ENCODE data around the gene ATP10B. TPM values are rescaled to one million over a fixed set of nuclear protein-coding genes. Genes with fewer than 3 reads are reported as not detected.

Gene ATP10B
- polyA plus RNA-seq, 3 donors: not detected

- Histone ChIP-seq H3K36me3 (replicated peaks in 1 of 2; ENCODE audit: control insufficient read depth in 1 of 2, insufficient read depth in 2 of 2, low read length in 2 of 2) (no peaks in the 10 kb centered on the region), H2AFZ (ENCODE audit: insufficient read depth, low read depth, low read length, poor library complexity, severe bottlenecking) (no peak overlapping the region), H3K4me3 (replicated peaks in 1 of 3; ENCODE audit: low read depth in 2 of 3, low read length in 3 of 3) (peak overlapping the region in 1 of 3 experiments; percentile 34), H3K9me3 (replicated peaks in 1 of 2; ENCODE audit: control insufficient read depth in 1 of 2, insufficient read depth in 1 of 2, low read length in 2 of 2) (no peaks in the 10 kb centered on the region), H3K27ac (ENCODE audit: low read depth in 1 of 2, low read length in 2 of 2) (peak overlapping the region in 1 of 2 donors; percentile 84), H3K4me1 (ENCODE audit: control insufficient read depth in 1 of 2, insufficient read depth in 2 of 2, low read length in 2 of 2) (peaks cover 32 to 36% of the 10 kb centered on the region in 2 donors), H3K27me3 (ENCODE audit: control insufficient read depth in 2 of 2, insufficient read depth in 2 of 2, low read length in 2 of 2) (no peaks in the 10 kb centered on the region), H3K9ac (ENCODE audit: insufficient read depth, low read length, poor library complexity, severe bottlenecking) (no peak overlapping the region), H3K79me2 (ENCODE audit: insufficient read depth, low read length) (no peaks in the 10 kb centered on the region), H3K4me2 (replicated peaks; ENCODE audit: extremely low read depth, low read length, poor library complexity, severe bottlenecking) (peak overlapping the region; percentile 29), H4K20me1 (ENCODE audit: insufficient read depth, low read length) (no peaks in the 10 kb centered on the region)
- WGBS (ENCODE audit: insufficient coverage): no CpG with 5 or more reads among the region's 2 CpGs
- intact Hi-C loops (cut with micrococcal nuclease): loop anchor here in 1 of 2 donors (10.0 kb wide), 1 partner anchor 92 kb away; no protein-coding TSS in a partner anchor
- Mint-ChIP-seq H3K9me3 (peaks cover 0 to 7% (median 2%) of the 10 kb centered on the region in 7 donors), H3K4me3 (peak overlapping the region in 1 of 2 donors; percentile 30), H3K4me1 (peaks cover 40% of the 10 kb centered on the region), H3K36me3 (no peaks in the 10 kb centered on the region), H3K27me3 (ENCODE audit: low read depth in 3 of 3) (peaks cover 0 to 3% (median 2%) of the 10 kb centered on the region in 3 donors), H3K27ac (peak overlapping the region; percentile 80 to 93 (median 88))
- DNase-seq: peak; percentile 14 to 66 (median 44)
- TF ChIP-seq CTCF (IDR thresholded peaks at IDR 0.05): no peak
Measured at GRCh38 chr5:160702311-160702803, 149.7 kb downstream of the ATP10B start.

- Histone ChIP-seq H3K36me3 (replicated peaks in 1 of 2; ENCODE audit: control insufficient read depth in 1 of 2, insufficient read depth in 2 of 2, low read length in 2 of 2) (no peaks in the 10 kb centered on the region), H3K9ac (ENCODE audit: insufficient read depth, low read length, poor library complexity, severe bottlenecking) (no peak overlapping the region), H3K79me2 (ENCODE audit: insufficient read depth, low read length) (no peaks in the 10 kb centered on the region), H2AFZ (ENCODE audit: insufficient read depth, low read depth, low read length, poor library complexity, severe bottlenecking) (no peak overlapping the region), H3K9me3 (replicated peaks in 1 of 2; ENCODE audit: control insufficient read depth in 1 of 2, insufficient read depth in 1 of 2, low read length in 2 of 2) (no peaks in the 10 kb centered on the region), H3K27me3 (ENCODE audit: control insufficient read depth in 2 of 2, insufficient read depth in 2 of 2, low read length in 2 of 2) (no peaks in the 10 kb centered on the region), H3K27ac (ENCODE audit: low read depth in 1 of 2, low read length in 2 of 2) (peak overlapping the region; percentile 56 to 72), H4K20me1 (ENCODE audit: insufficient read depth, low read length) (no peaks in the 10 kb centered on the region), H3K4me1 (ENCODE audit: control insufficient read depth in 1 of 2, insufficient read depth in 2 of 2, low read length in 2 of 2) (peaks cover 32 to 36% of the 10 kb centered on the region in 2 donors), H3K4me2 (replicated peaks; ENCODE audit: extremely low read depth, low read length, poor library complexity, severe bottlenecking) (peak overlapping the region; percentile 29), H3K4me3 (replicated peaks in 1 of 3; ENCODE audit: low read depth in 2 of 3, low read length in 3 of 3) (peak overlapping the region in 1 of 3 experiments; percentile 34)
- peak in 1 of 3 donors; percentile 45 for DNase-seq
- peak overlapping the region; percentile 60 to 92 (median 88) for H3K27ac Mint-ChIP-seq
- peaks cover 0 to 3% (median 2%) of the 10 kb centered on the region in 3 donors for H3K27me3 Mint-ChIP-seq (ENCODE audit: low read depth in 3 of 3)
- intact Hi-C loops (cut with micrococcal nuclease): loop anchor here in 1 of 2 donors (10.0 kb wide), 1 partner anchor 93 kb away; no protein-coding TSS in a partner anchor
- no peaks in the 10 kb centered on the region for H3K36me3 Mint-ChIP-seq
- no peak overlapping the region for H3K4me3 Mint-ChIP-seq
- H3K4me1 Mint-ChIP-seq: peaks cover 43% of the 10 kb centered on the region
- H3K9me3 Mint-ChIP-seq: peaks cover 0 to 7% (median 2%) of the 10 kb centered on the region in 7 donors
- no peak for TF ChIP-seq CTCF (IDR thresholded peaks at IDR 0.05)
Measured at GRCh38 chr5:160701403-160701802, 150.6 kb downstream of the ATP10B start.

All from CD14-positive monocyte (primary cell).